NCI-H510A treated with DMSO at 0.1 percent for 48 hours (cell line): ENCODE results near the gene C12orf54.
"Not testable (repeated sequence)": the region's sequence is repeated elsewhere in the genome, so short reads cannot be mapped to it uniquely, and the experiment has no call there.

Experiments
- DNase-seq: peaks from one replicate; lab custom pipeline; 2025; lab: John Stamatoyannopoulos, UW

C12orf54 gene

GRCh38 chr12:48482198-48482597 lies at the start of gene C12orf54:
TSS of gene C12orf54 (plus strand) at chr12:48482498. CDS start at chr12:48483297, 799 bp downstream.
- DNase-seq, result no peak

DNA sequence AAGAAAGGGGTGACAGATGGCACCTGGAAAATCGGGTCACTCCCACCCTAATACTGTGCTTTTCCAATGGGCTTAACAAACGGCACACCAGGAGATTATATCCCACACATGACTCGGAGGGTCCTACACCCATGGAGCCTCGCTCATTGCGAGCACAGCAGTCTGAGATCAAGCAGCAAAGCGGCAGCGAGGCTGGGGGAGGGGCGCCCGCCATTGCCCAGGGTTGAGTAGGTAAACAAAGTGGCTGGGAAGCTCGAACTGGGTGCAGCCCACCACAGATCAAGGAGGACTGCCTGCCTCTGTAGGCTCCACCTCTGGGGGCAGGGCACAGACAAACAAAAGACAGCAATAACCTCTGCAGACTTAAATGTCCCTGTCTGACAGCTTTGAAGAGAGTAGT lies 48.3 kb upstream of the C12orf54 start:
- DNase-seq, result not testable (repeated sequence)

GRCh38 chr12:48441069-48441468 lies 41.2 kb upstream of the C12orf54 start:
- no peak for DNase-seq

- DNase-seq, result no peak
Measured at GRCh38 chr12:48442179-48442847, 40.0 kb upstream of the C12orf54 start.

DNA sequence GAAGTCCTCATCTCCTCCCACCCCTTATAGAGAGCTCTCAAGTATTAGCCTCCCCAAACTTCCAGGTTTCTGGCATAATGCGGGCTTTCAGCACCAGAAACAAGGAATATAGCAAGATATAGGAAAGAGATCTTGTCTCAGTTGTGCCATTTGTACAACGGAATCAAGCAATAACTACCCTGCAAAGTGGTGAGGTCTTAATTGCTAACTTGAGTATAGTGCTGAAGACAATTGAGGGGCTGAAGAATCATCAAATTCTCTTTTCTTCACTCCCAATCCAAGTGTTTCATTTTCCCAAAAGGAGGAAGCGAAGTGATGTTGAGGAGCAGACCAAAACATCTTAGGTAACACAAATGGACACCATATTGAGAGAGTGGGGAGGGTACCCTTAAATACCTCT lies 36.8 kb upstream of the C12orf54 start:
- no peak for DNase-seq

- no peak for DNase-seq
Measured at GRCh38 chr12:48446161-48446776, 36.0 kb upstream of the C12orf54 start.

GRCh38 chr12:48447755-48448154 lies 34.5 kb upstream of the C12orf54 start:
- no peak for DNase-seq

GRCh38 chr12:48451372-48451771 lies 30.9 kb upstream of the C12orf54 start:
- DNase-seq, result no peak

- not testable (repeated sequence) for DNase-seq
Measured at GRCh38 chr12:48452961-48453360, 29.3 kb upstream of the C12orf54 start.

DNA sequence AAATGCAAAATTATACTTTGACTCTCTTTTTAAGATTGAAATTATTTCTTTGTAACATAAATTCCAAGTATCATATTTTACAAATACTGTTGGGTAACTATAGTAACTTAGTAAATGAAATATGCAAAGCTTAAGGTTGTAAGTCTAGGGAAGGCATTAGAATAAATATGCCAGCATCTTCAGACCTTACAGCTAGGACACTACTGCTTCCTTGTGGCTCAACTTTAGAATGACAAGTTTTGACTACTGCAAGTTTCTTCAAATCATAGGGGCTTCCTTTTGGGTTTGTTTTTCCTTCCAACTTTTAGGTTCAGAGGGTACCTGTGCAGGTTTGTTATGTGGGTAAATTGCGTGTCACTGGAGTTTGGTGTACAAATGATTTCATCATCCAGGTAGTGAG lies 27.6 kb upstream of the C12orf54 start:
- no peak for DNase-seq

DNA sequence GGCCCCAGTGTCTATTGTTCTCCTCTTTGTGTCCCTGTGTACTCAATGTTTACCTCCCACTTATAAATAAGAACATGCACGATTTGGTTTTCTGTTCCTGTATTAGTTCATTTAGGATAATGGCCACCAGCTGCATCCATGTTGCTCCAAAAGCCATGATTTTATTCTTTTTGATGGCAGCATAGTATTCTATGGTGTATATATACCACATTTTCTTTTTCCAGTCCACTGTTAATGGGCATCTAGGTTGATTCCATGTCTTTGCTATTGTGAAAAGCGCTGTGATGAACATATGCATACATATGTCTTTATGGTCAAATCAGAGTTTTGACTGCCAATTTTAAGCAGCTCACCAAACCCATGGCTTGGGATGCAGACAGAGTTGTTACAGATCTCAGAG lies 27.2 kb upstream of the C12orf54 start:
- no peak for DNase-seq

DNA sequence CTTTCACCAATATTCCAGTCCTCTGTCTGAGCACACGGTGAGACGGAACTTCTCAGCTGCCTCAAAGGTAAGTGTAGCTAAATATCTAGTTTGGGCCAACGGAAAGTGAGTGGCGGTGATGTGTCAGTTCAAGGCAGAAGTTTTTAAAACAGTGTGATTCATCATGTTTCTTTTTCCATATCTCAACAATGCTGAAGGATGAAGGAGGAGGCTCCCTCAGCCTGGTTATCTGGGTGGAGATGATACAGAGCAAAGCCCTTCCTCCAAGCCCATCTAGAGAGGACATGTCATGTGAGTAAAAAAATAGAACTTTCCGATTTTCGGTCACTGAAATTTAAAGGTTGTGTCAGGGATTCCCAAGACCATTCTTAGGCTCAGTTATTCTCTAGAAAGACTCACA lies 23.0 kb upstream of the C12orf54 start:
- no peak for DNase-seq

DNA sequence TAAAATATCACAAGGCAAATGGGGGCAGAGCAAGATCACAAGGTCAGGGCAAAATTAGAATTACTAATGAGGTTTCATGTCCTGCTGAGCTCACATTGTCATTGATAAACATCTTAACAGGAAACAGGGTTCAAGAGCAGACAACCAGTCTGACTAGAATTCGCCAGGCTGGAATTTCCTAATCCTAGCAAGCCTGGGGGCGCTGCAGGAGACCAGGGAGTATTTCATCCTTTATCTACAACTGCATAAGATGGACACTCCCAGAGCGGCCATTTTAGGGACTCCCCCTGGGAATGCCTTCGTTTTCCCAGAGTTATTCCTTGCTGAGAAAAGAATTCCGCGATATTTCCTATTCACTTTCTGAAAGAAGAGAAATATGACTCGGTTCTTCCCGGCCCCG lies 13.3 kb upstream of the C12orf54 start:
- not testable (repeated sequence) for DNase-seq

GRCh38 chr12:48472259-48472658 lies 10.0 kb upstream of the C12orf54 start, which contains the start of gene ANP32D:
TSS of gene ANP32D (plus strand) at chr12:48472559. CDS start at chr12:48472665, 106 bp downstream.
- DNase-seq, result no peak

- DNase-seq, result no peak
Measured at GRCh38 chr12:48473061-48473460, 9.2 kb upstream of the C12orf54 start.

DNA sequence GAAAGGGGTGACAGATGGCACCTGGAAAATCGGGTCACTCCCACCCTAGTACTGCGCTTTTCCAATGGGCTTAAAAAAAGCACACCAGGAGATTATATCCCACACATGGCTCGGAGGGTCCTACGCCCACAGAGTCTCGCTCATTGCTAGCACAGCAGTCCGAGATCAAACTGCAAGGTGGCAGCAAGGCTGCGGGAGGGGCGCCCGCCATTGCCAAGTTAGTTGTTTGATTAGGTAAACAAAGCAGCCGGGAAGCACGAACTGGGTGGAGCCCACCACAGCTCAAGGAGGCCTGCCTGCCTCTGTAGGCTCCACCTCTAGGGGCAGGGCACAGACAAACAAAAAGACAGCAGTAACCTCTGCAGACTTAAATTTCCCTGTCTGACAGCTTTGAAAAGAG lies 7.8 kb upstream of the C12orf54 start:
- not testable (repeated sequence) for DNase-seq

- DNase-seq, result no peak
Measured at GRCh38 chr12:48482930-48483329, 632 bp downstream of the C12orf54 start.

DNA sequence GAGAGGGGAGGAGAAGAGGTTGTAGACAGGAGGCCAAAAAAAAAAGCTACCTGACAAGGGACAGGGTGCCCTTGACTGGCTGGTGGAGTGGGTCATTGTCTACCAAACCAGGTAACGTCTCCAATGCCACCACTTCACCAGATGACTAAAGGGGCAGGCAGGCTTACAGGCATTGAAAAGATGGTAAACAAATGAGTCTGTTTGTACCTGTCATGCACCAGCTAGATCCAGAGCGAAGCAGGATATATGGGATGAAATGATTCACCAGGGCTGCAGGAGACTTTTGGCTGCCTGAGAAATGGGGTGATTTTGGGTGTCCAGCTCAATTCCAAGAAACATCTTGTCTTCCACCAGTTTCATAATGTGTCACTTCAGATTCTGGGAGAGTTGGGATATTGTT lies 4.0 kb downstream of the C12orf54 start:
- no peak for DNase-seq

GRCh38 chr12:48486679-48487078 lies 4.4 kb downstream of the C12orf54 start:
- no peak for DNase-seq

DNA sequence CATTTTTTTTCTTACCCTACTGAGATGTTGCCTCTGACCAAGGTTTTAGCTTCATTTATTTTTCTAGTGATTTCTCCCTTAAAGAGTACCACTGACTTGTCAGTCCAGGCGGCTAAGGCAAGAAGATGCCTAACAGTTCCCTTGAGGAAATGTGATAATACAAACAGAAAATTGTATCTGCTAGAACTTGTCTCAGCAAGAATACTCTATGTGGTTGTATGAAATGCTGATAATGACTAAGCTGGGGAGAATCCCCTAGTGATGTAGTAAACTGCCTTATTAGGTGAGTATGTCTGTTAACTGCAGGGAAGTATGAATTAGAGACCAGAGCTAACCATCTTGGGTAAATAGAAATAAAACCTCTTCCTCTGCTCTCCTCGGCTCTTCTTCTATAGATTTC lies 6.7 kb downstream of the C12orf54 start:
- no peak for DNase-seq

DNA sequence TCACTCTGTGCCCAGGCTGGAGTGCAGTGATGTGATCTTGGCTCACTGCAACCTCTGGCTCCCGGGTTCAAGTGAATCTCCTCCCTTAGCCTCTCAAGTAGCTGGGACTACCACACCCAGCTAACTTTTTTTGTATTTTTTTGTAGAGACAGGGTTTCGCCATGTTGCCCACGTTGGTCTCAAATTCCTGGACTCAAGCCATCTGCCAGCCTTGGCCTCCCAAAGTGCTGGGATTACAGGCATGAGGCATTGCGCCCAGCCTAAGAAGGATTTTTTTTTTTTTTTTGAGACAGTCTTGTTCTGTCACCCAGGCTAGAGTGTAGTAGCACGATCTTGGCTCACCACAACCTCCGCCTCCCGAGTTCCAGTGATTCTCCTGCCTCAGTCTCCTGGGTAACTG lies 7.2 kb downstream of the C12orf54 start:
- not testable (repeated sequence) for DNase-seq

- not testable (repeated sequence) for DNase-seq
Measured at GRCh38 chr12:48500281-48500680, 18.0 kb downstream of the C12orf54 start.

- not testable (repeated sequence) for DNase-seq
Measured at GRCh38 chr12:48506836-48507235, 24.5 kb downstream of the C12orf54 start.

DNA sequence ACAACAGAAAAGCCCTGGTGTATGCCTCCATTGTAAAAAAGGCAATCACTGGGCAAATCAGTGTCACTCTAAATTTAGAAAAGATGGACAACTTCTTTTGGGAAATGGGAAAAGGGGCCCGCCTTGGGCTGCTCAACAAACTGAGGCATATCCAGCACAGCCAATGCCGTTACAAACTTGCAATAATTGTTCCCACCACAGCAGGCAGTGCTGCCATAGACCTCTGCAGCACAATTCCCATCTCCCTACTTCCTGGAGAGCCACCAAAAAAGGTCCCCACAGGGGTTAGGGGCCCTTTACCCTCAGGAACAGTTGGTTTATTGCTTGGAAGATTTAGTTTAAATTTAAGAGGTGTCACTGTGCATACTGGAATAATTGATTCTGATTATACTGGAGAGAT lies 26.7 kb downstream of the C12orf54 start:
- no peak for DNase-seq
